ENCODE data around the gene NCKAP5.

DNA sequence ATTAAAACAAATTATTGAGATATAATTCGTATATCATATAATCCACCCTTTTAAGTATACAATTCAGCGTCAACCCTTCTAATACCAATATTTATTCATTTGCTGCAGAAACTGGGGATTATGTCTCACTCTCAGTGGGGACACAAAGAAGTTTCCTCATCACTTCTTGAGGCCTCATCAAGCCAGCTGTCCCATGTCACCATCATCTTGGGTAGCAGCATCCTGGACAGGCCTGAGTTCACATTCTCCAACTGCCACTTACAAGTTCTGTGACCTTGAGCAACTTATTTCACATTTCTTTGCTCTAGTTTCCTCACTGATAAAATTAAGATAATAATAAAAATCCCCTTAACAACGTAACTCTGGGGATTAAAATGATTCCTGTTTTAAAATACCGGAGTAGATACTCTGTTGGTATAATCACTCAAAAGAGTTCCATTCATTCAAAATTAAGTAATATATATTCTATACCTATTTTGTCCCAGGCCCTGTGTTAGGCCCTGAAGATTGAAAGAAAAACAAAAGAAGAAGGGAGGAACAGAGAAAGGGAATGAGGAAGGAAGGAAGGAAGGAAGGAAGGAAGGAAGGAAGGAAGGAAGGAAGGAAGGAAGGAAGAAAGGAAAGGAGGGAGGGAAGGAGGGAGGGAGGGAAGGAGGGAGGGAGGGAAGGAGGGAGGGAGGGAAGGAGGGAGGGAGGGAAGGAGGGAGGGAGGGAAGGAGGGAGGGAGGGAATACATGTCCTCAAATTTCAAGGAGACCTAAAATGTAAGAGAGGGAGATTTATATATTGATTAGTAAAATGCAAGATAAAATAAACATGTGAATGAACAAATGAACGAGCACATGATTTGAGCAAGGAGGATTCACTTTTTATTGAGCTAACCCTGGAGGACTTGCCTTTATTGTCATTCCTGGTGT is 42.4 kb downstream of the NCKAP5 start:
- TF ChIP-seq POLR2A (IDR thresholded peaks at IDR 0.05; ENCODE audit: control extremely low read depth in 1 of 2, low read depth in 2 of 2, low read length in 2 of 2) (no peak), HDAC6 (IDR thresholded peaks at IDR 0.05; ENCODE audit: low read depth, low read length) (no peak), POLR2AphosphoS5 (IDR thresholded peaks at IDR 0.05; ENCODE audit: low read depth, low read length) (no peak)
